SU-DHL-6 (cell line): Measurements from ENCODE around the gene INO80E.

Source experiments
- CTCF ChIP-seq: fragments of 200-600 bp; sonication (generic); IDR thresholded peaks from one replicate; pipeline ENCODE4 v1.5.1; 2017; ENCODE audit warnings: antibody characterized with exemption, mild to moderate bottlenecking, low read length, moderate library complexity; ENCODE audit not compliant: insufficient read depth, poor library complexity, severe bottlenecking
- EZH2phosphoT487 ChIP-seq: fragments of 200-600 bp; sonication (generic), shearing (Covaris generic); conservative IDR thresholded peaks from 2 replicates; pipeline ENCODE4 v1.6.1; 2018; ENCODE audit warnings: mild to moderate bottlenecking, antibody characterized with exemption, low read length, moderate library complexity, mixed read lengths

- TF ChIP-seq CTCF (no peak), EZH2phosphoT487 (no peak)
Measured at GRCh38 chr16:30049871-30050270, 53.8 kb downstream of the INO80E start.
